Left forelimb (tissue), 1 donor: ENCODE data around the gene DCTD.

Experiments
- DNase-seq: peaks from one replicate; pipeline ENCODE4 v3.0.0-alpha.2; 2018; ENCODE audit warnings: low spot score

DCTD gene

DNA sequence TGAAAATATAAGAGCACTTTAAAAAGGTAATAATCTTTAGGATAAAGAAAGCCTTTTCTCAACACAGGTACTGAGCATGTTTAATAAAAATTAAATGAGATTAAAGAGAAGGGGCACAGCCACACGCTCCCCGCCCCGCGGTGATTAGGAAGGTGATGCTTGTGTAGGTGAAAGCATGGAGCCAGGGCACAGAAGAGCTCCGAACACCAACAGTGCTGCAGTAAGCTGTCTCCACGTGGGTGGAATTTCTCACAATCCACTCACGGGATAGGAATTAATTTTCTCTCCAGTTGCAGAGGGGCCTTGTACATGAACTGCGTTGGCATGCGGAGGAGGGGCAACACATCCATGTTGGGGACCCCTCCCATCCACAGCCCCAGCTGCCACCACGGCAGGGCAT, 27.0 kb downstream of the DCTD start:
- DNase-seq, result no peak

DNA sequence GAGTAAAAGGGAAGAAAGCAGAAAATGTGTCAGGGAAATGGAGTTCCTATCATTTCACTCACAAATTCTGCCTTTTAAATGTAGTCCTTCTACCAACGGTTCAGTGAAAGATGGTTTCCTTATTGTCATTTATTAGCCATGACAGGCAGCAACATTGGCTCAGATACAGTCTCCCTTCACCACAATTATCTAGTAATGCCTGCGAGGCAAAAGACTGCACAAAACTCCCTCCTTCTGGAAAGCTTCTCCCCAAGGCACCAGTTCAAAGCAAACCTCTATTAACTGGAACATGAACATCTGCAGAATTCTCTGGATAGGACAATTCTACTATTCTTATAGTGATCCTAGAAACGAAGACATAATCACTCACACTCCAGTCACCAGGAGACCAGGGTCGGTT, 28.3 kb downstream of the DCTD start:
- DNase-seq, result no peak

DNA sequence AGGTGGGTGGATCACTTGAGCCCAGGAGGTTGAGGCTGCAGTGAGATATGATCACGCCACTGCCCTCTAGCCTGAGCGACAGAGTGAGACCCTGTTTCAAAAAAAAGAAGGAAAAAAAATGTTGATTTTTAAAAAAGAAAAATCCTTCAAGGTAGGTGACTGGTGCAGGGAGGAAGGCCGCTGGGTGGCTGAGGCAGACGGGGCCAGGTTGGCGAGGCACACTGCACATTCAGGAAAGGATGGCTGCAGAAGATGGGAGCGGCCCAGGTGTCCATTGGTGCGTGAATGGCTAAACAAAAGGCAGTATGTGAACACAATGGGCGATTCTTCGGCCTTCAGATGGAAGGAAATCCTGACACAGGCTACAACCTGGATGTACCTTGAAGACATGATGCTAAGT, 30.4 kb downstream of the DCTD start:
- no peak for DNase-seq

DNA sequence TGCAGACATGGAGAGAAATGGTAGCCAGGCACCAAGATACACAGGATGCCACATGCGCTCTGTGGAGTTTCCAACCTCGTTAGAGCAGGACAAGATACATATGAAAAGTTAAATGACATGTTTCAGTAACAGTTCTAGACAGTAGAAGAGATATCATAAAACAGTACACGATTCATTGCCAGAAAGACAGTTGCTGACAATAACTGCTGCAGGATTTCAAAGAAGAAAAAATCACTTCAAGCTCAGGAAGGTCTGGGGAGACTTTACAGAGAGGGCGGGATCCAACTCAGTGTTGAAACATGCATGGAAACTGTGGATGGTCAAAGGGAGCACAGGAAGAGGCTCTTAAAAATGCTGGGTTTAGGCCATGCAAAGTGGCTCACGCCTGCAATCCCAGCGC, 31.0 kb downstream of the DCTD start:
- no peak for DNase-seq

DNA sequence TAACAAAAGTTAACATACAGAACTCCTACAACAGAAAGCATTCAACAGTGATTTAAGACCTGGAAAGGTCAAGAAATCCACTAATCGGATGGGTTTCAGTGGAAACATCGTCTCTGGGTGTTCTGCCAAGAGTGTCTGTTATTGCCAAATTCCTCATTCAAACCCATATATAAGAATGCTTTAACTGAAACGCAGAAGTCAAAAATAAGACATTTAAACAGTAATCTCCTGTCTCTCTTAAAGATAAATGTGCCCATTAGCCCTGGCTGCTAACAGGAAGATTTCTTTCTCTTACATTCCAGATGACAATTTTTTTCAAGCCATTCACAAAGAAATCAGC, 31.5 kb downstream of the DCTD start:
- DNase-seq, result no peak

DNA sequence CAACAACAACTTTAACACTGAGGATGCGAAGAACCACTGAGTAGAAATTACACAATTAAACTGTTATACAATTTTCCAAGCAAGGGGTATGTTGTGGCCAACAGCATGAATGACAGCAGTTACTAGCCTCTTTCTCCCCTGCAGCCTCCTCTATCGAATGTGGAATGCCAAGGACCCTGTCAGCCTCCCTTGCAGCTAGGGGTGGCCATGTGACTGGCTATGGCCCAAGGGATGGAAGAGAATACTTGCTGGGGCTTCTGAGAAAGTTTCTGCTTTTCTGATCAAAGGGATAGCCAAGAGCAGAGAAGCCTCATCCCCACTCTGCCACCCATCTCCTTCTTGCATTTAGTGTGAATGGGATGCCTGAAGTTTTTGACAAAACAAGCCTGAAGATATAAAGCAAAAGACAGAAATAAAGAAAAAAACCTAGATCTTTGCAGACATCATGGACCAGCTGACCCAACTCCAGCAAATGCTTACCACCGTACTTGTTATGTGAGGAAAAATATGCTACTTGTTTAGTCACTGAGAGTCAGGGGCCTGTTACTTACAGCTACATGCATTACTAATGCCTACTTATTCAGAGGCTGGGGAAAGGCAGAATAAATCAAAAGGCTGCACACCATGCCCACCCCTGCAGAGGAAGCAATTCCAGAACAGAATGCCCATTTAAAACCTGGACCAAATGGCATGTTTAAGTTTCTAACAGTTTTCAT, 32.0 kb downstream of the DCTD start:
- no peak for DNase-seq

DNA sequence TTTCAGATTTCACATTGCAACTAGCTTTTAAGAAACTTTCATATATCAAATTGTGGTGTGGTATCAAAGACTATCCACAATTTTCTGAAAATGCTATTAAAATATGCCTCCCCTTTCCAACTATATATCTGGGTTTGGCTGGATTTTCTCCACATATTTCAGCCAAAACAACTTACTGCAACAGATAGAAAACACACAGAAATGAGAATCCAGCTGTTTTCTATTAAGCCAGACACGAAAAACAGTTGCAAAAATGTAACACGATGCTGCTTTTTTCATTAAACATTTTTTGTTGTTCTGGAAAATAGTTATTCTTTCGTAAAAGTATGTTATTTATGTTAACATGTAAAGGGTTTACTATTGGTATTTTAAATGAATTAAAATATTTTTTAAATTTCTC, 33.1 kb downstream of the DCTD start:
- DNase-seq, result no peak

DNA sequence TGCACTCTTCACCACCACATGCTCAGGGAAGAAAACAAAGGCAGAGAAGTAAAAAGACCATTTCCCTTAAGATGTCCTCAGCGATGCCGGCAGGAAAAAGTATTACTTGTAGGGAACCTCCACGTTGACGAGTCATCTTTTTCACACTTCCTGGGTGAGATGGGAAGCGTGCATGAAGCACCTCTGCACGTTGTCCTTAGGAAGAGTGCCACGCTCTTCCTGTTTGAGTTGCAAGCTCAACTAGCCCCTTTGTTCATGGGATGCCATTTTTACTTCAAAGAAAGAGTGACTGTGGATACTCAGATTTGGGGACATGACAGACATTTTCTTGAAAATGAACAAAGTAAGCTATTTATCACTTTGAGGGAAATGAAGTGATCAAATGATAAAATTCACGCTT, 33.8 kb downstream of the DCTD start:
- DNase-seq, result no peak

DNA sequence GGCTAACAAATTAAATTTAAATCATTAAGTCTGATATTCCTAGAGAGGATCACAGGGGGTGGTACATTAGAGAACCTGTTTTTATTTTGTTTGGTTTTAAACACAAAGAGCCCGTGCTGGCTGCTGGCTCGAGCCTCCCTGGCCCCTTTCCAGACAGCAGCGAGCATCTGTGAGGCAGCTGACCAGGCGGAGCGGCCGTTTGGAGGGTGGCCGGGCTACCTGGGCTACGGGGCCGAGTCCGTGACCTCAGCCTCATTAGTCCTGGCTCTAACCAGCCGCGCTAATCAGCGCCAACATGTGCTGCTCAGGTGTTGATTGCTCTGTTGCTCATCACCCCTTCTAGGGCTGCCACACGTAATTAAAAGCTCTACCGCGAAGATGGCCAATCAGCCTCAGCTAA, 35.3 kb downstream of the DCTD start:
- DNase-seq, result no peak

DNA sequence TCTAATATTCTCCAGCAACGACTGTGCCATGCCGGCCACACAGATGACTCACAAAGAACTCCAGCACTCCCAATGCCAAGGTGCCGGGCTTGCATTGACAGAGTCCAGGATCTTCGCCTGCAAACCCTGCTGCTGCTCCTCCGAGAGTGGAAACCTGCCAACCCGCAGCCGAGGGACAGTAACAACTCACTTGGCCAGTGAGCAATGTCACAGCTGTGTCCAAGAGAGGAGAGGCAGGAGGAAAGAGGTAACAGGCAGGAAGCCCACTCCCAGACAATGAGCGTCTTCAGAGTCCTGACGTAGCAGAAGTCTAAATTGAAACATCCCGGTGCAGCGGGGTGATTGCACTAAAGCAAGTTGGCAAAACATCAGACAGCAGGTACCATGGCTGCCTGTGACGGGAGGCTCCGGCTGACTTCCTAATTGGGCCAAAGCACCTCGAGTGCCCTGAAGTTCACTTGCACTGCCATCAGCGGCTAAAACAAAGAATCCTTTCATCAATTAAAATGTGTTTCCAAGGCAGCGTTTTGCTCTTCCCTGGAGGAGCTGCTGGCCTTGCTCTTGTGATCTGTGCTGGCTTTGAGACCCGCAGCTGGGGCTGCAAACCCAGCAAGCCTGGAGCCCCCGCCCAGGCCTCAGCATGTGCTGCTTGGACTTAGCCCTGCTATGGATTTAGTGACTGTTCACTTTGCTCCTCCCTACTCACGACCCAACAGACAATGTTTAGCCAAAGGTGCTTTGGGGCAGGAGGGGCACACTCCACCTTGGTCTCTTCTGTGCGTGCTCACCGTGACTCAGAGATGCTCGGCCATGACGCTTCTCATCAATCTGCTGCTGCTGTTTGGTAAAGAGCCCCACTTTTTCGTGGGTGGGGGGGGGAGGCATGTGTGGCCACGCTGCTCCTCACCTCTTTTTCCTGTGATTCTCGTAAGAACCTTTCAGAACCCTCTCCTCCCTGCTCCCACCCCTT, 36.5 kb downstream of the DCTD start:
- DNase-seq, result peak; percentile 72

DNA sequence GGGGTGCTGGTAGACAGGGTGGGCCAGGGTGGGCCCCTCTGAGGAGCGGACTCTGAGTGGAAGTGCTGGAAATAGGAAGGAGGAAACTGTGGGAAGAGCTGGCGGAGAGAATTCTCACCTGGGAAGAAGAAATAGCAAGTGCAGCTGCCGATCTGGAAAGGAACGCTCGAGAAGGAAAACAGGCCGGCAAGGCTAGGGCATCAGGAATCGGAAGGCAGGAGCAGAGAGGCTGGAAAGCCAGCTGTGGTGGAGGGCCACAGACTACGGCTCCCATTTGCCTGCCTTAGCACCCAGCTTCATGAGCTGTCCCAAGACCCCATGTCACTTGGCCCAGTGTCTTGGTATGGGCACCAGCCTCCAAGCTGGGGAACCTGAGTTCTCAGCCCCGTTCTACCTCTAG, 37.3 kb downstream of the DCTD start:
- no peak for DNase-seq

DNA sequence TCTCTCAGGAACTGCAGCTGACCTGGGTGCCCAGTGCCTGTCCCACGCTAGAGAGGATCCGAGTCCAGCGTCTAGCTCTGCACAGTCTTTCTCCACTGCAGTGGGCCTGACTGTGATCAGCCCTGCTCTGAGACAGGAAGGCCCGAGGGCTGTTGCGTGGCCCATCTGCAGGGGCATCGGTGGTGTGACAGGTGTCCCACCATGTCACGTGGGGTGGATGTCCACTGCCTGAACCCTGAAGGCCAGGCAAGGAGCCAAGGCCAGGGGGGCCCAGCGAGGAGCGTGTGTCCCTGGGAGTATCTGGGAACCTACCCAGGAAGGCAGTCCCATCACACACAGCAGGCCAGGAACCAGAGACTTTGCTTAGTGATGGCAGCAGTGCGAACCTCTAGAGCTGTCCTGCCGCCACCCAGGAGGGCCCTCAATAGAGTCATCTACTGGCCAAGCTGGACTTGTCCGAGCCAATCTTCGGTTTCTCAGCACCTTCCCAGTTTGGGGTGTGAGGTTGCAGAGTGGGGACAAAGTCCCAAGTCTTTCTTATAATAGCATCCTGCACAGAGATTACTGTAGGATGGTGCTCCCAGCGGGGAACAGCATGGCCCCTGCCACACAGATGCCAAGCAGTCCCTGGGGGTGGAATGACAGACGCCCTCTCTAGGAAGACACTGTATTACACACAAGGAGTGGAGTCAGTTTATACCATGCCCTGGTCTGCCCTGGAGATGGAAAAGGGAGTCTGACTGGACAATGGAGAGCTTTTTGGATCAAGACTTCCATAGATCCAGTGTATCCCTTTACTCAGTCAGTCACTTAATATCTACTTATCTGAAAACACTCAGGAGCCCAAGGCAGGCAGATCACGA, 38.3 kb downstream of the DCTD start:
- no peak for DNase-seq

DNA sequence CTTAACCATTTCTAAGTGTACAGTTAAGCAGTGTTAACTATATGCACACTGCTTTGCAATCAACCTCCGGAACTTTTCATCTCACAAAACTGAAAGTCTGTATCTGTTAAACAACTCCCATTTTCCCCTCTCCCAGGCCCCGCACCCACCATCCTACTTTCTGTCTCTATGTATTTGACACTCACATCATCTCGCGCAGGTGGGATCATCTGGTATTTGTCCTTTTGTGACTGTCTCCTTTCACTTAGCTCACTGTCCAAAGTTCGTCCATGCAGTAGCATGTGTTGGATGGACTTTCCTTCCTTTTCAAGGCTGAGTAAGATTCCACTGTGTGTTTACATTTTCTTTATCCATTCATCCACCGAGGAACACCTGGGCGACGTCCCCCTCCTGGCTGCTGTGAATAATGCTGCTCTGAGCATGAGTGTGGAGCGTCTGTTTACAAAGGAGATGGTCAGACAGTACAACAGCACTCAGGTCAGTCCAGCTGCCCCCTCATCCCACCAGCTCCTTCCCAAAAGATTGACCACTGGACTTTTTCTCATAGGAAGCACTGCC, 39.8 kb downstream of the DCTD start:
- DNase-seq, result no peak

DNA sequence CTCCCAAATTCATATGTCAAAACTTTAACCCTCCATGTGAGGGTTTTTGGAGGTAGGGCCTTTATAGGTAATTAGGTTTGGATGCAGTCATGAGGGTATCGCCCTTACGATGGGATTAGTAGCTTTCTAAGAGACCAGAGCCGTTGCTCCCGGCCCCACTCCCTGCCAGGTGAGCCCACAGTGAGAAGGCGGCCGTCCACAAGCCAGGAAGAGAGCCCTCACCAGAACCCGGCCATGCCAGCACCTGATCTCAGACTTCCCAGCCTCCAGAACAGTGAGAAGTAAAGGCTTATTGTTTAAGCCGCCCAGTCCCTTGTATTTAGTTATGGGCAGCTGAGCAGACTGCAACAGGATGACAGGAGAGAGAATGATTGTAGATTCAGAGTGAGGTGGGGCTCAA, 40.8 kb downstream of the DCTD start:
- DNase-seq, result no peak

DNA sequence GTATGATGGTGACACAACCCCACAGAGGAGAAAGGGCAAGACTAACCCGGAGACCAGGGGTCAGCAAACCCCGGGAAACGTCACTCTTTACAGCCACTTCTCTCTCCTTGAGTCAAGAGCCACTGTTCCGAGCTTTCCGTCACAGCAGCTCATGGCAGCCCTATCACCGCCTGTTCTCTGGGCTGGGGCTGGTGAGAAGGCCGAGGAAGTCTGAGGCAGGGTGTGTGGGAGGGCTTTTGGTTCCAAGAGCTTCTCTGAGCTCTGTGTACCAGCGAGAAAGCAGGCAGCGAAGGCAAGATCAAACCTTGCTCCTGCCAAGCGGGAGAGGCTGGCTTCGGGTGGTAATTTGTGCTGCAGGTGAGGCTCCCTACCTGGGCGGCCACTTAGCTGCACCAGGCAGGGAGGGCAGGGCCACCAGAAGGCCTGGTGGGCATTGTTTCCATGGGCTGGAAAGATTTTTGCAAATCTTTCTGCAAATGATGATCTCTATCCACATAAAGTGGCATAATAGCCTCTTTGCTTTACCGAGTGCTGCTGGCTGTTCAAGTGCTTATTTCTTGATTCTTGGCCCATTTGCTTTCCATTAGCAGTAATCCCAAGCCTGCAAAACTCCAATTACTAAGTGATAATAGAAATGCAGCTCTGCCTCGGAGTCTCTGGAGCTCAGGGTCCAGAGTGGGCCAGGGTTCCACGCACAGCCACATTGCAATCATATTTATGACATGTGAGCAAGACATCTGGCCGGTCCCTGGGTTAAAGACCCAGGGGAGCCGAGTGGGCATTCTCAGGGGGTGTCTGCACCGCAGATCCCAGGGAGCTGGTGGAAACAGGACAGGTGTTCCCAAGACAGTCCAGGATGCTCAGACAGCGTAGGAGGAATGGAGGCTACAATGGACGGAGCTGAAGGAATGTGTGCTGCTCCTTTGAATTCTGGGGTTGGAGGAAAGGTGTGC, 41.5 kb downstream of the DCTD start:
- no peak for DNase-seq

DNA sequence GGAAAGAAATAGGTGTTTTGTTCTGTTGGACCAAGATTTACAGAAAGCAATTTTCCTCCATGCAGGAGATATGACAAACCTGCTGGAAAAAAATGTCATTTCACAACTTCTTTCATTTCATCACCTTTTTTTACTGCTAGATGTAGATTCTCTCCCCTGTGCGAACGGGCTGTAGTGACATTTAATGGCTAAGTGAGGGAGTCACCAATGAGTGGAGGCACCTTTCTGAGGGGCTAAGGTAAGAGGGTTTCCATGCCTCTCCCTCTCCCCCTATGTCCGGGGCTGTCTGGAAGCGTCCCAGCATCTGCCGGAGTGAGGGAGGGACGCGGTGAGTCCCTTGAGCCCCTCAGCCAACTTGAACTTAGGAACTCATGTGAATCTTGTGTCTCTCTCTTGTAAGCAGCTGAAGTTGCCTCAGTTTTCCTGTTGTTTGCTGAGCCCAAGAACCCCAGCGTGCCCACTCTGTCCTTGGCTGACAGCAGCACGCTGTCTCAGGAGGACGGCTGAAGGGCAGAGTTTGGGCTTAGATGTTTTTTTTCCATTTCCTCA, 42.3 kb downstream of the DCTD start:
- DNase-seq, result no peak

DNA sequence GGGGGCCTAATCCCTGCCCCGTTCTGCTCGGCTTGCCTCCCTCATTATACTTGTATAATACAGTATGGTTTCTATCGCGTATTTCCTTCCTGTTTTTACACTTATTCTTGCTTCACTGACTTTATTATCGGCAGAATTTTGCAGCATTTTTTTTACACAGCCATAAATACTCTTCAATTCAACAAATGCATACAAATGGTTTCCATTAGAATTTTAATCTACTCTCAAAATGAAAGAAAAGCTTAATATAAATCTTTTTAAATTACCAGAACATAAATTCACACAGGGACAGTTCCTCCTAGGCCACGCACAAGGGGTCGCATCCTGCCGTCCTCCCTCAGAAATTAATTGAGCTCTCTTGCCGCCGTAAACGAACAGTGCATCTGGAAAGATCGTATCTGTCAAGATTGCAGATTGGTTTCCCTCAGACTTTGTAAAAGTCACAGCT, 42.9 kb downstream of the DCTD start:
- no peak for DNase-seq

DNA sequence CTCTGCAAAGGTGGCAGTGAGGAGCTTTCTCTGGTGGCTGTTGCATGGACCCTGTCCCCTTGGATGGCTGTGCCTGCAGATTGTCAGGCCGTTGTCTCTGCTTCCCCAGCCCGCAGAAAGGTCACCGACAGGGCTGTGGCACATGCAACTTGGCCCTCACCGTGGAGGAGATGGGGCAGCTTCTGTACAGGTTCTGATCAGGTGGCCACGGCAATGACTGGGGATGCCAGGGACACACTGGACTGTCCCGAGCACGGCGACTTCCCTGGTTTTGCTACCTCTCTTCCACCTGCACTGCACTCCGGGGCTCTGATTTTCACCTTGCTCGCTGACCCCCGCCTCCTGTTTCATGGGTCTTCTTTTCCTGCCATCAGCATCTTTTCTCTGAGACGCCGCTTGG, 43.5 kb downstream of the DCTD start:
- no peak for DNase-seq

DNA sequence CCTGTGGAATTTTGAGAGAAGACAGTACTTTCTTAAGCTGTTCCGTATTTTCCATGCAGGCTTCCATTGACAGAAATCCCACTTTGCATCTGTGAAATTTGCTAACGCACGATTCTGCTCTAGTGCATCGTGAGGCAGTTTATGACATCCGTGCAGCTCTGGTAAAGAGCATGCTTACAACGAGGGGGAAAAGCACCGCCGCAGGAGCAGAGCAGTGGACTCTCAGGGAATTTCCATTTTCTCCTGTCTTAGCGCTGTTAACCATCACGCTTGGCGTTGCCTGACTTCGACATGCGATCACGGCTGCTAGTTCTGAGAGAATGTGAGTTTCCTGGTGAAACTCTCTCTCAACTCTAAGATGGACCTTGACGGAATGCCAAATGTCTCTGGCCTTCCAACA, 43.9 kb downstream of the DCTD start:
- DNase-seq, result no peak

DNA sequence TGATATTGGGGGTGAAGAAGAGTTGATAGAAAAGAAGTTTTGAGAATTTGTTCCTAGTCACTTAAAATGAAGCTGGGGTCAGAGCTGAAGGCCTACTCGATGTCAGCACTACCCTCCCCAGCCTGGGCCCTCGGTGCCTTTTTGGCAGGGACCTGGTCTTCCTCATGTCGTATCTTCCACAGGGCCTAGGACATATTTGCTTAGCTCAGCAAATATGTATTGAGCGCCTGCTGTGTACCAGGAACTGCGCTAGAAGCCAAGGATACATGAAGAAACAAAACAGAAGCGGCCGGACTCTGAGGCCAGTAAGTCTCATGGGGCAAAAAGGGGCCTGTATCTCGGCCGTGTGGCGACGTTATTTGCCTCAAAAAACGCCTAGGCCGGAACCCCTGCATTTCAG, 44.3 kb downstream of the DCTD start:
- no peak for DNase-seq

DNA sequence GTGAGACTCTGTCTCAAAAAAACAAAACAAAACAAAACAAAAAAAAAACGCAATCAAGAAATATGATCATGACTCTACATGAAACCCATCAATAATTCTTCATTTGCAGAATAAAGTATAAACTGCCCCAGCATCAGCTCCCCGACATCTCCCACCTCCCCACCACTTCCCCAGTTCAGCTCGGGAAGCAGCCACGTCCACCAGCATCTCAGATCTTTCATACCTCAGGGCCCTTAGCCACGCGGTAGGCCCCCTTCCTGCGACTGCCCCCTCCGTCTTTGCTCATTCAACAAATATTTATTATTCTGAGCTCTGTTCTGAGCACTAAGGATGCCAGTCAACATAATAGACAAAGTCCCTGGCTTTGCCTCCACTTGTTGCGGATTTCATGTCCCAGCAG, 45.6 kb downstream of the DCTD start:
- no peak for DNase-seq
